HG03354 (cell line): ENCODE data around the gene BDKRB1.

ENCODE experiments used
- ATAC-seq: cut with Tn5 transposase; IDR thresholded peaks from one replicate; pipeline ENCODE4 v1.9.1; 2021; ENCODE audit warnings: mild to moderate bottlenecking; ENCODE audit not compliant: unreplicated experiment, poor library complexity, severe bottlenecking

BDKRB1 gene

DNA sequence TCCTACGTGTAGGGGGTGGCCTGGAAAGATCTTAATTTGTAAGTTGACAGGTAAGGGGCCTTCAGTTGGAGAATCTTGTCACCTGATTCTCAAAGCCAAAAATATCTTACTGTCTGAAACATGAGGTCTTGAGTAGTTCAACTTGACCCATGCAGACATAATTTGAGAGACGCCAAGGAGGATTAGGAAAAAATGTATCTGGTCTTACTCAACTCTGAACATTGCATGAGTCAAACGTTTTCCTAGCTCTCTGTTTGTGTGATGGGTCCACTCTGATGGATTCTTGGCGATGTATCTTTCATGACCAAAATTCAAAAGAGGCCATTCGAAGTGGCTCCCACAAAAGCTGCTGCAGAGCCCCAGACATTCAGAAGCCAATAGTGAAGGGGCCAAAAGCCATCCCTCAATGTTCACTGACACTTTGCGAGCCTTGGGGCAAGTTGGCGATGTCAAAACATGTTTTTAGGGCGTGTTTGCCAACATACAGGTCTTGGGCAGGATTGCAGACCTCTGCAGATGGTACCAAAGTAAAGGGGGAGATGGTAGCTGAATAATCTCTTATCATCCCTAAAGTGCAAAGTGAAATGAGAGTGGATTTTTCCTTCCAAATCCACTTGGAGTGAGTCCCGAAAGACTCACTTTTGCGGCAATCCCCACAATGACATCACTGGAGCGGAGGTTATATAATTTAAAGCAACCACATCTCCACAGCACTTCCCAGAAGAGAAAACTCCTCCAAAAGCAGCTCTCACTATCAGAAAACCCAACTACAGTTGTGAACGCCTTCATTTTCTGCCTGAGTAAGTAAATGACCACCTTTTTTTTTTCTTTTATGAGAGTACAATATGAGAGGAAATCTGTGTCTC is at the start of gene BDKRB1:
BDKRB1 (plus strand) TSS at position 710 of the 866 bp plus-strand sequence. CDS start 7,473 bp downstream, outside the sequence.
- ATAC-seq, result no peak

- ATAC-seq, result no peak
These were observed 49.5 kb upstream of the BDKRB1 start for GRCh38 chr14:96206461-96206860.

GRCh38 chr14:96207686-96208085 is 48.3 kb upstream of the BDKRB1 start:
- no peak for ATAC-seq

DNA sequence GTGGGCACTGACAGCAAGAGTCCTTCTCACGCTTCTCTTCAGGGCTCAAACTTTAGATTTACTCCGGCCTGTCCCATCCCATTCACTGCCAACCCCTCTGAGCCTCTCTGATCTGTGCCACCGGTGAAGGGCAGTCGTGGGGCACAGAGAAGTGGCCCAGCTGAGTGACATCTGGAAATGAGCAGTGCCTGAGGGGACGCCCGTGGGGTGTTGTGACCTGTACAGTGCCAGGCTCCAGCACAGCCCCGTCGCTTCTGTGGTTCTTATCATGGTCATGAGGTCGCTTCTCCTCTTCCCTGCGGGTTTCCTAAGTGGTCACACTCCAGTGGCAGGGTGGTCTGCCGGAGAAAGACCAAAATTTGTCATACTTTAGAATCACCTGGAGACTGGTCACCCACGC is 47.3 kb upstream of the BDKRB1 start:
- ATAC-seq, result no peak

DNA sequence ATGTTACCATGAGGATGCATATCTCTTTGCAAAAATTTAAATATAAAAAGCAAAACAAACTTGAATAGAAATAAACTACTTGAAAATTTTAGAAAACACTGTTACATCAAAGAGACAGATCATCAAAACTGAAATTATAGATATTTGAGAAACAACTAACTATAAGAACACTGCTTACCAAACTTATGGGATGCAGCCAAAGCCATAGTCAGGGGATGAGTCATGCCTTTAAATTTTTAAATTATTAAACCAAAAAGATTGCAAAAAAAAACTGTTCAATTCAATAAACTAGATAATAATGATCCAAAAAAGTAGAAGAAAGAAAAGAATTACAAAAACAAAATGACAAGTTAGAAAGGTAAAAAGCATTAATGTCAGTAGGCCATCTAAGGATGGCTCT is 43.9 kb upstream of the BDKRB1 start:
- ATAC-seq, result no peak

GRCh38 chr14:96212896-96213295 is 43.1 kb upstream of the BDKRB1 start:
- ATAC-seq, result no peak

- no peak for ATAC-seq
These were observed 42.0 kb upstream of the BDKRB1 start for GRCh38 chr14:96213871-96214465.

DNA sequence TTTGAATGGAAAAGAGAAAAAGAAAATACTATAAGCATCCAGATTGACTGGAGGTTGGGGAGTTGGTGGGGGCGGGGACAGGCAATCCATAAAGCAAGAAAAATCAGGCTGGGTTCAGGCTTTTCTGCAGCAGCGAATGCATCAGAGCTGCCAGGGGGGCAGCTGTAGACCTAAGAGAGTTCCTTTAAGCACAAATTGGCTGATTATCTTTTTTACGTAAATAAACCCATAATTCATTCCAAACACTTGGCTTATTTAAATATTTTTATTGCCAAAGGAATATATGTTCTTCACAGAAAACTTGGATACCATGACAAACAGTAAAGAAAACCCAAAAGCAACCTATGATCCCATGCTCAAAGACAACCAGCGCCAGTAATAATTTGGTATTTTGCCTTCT is 41.2 kb upstream of the BDKRB1 start:
- ATAC-seq, result no peak

- no peak for ATAC-seq
These were observed 40.4 kb upstream of the BDKRB1 start for GRCh38 chr14:96215452-96216244.

DNA sequence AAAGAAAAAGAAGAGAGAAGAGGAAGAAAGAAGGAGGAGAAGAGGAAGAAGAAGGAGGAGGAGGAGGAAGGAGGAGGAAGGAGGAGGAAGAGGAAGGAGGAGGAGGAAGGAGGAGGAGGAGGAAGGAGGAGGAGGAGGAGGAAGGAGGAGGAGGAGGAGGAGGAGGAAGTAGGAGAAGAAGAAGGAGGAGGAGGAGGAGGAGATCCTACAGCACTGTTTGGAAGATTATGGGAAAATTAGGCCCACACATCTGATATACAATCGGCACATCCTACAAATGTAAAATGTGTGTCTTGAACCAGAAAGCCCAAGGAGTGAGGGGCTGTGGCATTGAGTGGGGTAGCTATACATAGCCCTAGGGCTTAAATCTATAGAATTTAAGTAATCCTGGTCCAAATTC is 39.4 kb upstream of the BDKRB1 start:
- no peak for ATAC-seq

DNA sequence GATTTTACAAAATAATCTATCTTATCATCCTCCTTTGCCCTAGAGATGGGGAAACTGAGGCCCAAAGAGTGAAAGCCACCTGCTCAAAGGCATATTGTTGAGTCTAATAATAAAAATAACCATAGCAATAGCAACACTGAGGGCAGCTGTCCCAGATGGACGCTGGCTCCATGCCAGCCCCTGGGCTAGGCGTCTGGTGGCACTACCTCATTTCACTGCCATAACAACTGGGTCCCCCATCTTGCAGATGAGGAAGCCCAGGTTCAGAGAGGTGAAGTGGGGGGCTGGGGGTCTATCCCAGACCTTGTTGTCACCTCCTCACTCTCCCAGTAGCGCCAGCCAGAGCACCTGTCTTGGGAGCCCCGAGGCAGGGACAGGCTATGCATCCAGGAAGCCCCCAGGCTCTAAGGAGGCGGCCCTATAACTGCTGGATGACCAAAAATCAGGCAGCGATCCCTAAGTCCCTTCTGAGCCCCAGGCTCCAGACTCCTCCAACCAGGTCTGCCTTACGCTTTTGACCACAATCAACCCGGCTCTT is 38.6 kb upstream of the BDKRB1 start:
- no peak for ATAC-seq

DNA sequence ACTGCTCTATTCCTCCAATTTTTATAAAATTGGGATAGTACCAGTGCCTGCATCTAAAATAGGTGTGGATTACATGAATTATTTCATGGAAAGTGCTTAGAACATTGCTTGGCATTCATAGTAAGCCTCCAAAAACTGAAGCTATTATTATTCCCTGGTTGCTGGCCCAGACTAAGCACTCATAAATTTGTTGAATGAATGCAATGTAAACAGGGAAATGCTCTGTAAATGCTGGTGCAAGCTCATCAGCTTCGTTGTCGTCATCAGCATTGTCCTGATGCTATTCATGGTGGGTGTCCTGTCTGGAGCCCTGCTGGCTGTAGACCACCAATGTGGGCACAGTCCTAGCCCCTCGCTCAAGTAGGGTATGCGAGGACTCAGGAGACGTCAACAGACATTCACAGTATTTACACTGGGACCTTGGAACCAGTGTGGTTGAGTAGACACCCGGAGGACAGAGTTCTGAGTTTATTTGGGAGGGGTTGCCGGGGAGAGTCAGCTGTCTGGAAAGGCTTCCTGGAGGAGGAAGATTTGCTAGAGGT is 34.8 kb upstream of the BDKRB1 start:
- no peak for ATAC-seq

- ATAC-seq, result no peak
These were observed 34.2 kb upstream of the BDKRB1 start for GRCh38 chr14:96221841-96222240.

GRCh38 chr14:96224480-96225096 is 31.4 kb upstream of the BDKRB1 start:
- no peak for ATAC-seq

DNA sequence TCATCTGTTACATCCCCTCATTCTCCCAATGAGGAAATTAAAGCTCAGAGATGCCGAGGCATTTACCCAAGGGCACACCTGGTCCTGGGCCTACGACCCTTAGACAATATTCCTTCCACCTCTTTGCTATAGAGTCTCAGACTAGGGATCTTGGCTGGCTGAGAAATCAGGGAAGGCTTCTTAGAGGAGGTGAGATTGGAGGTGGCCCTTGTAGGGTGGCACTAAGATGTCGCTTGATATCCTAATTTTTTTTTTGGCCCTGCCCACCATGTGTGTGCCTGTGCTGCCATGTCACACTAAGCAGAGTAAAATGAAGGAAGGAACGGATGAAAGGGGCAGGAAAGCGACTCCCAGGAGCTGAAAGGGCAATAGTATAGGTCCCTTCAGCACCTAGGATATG is 30.8 kb upstream of the BDKRB1 start:
- ATAC-seq, result no peak

- no peak for ATAC-seq
These were observed 30.3 kb upstream of the BDKRB1 start for GRCh38 chr14:96225745-96226151.

GRCh38 chr14:96227428-96227827 is 28.6 kb upstream of the BDKRB1 start:
- no peak for ATAC-seq

DNA sequence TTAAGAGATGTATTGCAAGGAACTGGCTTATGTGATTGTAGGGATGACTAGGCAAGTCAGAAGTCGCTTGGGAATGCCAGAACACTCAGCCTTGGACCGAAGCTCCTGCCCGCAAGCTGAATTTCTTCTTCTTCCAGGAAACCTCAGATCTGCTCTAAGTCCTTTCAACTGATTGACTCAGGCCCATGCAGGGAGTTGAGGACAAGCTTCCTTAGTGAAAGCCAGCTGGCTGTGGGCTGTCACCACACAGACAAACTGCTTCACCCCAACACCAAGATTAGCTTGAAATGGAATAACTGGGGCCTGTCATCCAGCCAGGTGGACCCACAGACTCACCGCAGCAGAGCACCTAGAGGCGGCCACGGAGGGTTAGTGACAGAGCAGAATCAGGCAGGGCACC is 26.7 kb upstream of the BDKRB1 start:
- no peak for ATAC-seq

- no peak for ATAC-seq
These were observed 25.0 kb upstream of the BDKRB1 start for GRCh38 chr14:96231056-96231455.
